Transverse colon (tissue), 4 donors: ENCODE data around the gene TPPP. TPM values are rescaled to one million over a fixed set of nuclear protein-coding genes. Genes with fewer than 3 reads are reported as not detected.

Source experiments
- DNase-seq: peaks from one replicate; pipeline ENCODE4 v3.0.0-alpha.2; 2019
- H3K27ac ChIP-seq, 4 donors: fragments of 200-600 bp; sonication (generic); 2 replicates each; pipeline ENCODE4 v1.5.1; 2016 to 2018; ENCODE audit warnings: inconsistent platforms in 4 of 4
- H3K27me3 ChIP-seq: fragments of 200-600 bp; sonication (generic); 2 replicates; pipeline ENCODE4 v1.5.1; 2017; ENCODE audit warnings: inconsistent platforms
- H3K36me3 ChIP-seq, 4 donors: fragments of 200-600 bp; sonication (generic); 2 replicates each; pipeline ENCODE4 v1.5.1; 2017 to 2019; ENCODE audit warnings: inconsistent platforms in 4 of 4
- H3K4me1 ChIP-seq, 4 donors: fragments of 200-600 bp; sonication (generic); 2 replicates each; pipeline ENCODE4 v1.5.1; 2017 to 2020; ENCODE audit warnings: inconsistent platforms in 4 of 4
- H3K4me3 ChIP-seq, 4 donors: fragments of 200-600 bp; sonication (generic); 1 replicate in 1 of 4; 2 replicates in 3 of 4; pipeline versions ENCODE4 v1.5.1 to v1.6.1; 2017 to 2019; ENCODE audit warnings: inconsistent platforms in 4 of 4
- H3K9me3 ChIP-seq, 2 donors: fragments of 200-600 bp; sonication (generic); 2 replicates each; pipeline ENCODE4 v1.5.1; 2017 to 2019; ENCODE audit warnings: inconsistent platforms in 2 of 2
- CTCF ChIP-seq, 5 experiments: fragments of 200-600 bp in 3 of 5; fragments of 450-650 bp in 2 of 5; sonication (generic) in 3 of 5; IDR thresholded peaks; 1 replicate in 2 of 5; 2 replicates in 3 of 5; pipeline ENCODE4 v1.5.1; 2016 to 2017; ENCODE audit warnings: antibody characterized with exemption in 5 of 5, inconsistent platforms in 3 of 5, mild to moderate bottlenecking in 2 of 5, moderate library complexity in 1 of 5
- EP300 ChIP-seq: sonication (generic); formaldehyde crosslinking; IDR thresholded peaks from one replicate; pipeline ENCODE4 v1.6.1; 2017; ENCODE audit warnings: antibody characterized with exemption, low read depth
- POLR2A ChIP-seq: fragments of 450-650 bp; IDR thresholded peaks from one replicate; pipeline ENCODE4 v1.6.1; 2016; ENCODE audit warnings: antibody characterized with exemption, mild to moderate bottlenecking, moderate library complexity
- POLR2AphosphoS5 ChIP-seq, 3 donors: sonication (generic); formaldehyde crosslinking; IDR thresholded peaks; one replicate each; pipeline ENCODE4 v1.6.1; 2016; ENCODE audit warnings: antibody characterized with exemption in 3 of 3
- WGBS, 2 donors: methylation state at CpG; one replicate each; pipeline ENCODE4 v1.1.5; 2018; ENCODE audit warnings: low coverage in 1 of 2; 5-methylcytosine and 5-hydroxymethylcytosine counted together
- in situ Hi-C, 4 donors: fragments of 200-750 bp; cut with MboI; loops; one replicate each; pipeline versions ENCODE4 v1.15.0 to v1.15.1; 2017; ENCODE audit warnings: low sequenced_read_pairs in 3 of 4, low pct_ligation_motif_present in 1 of 4, low pct_unique_long_range_greater_than_20kb in 1 of 4
- intact Hi-C: fragments of 100-400 bp; cut with DNase I; formaldehyde crosslinking; loops from one replicate; pipeline ENCODE4 v1.15.1; 2023; ENCODE audit warnings: low total_unique reads
- total RNA-seq, 4 donors: library from RNA; depleted of rRNA; stranded (reverse); fragments of >200 nt; gene quantifications; one replicate each; pipeline ENCODE4 v1.1.0, GENCODE V29; 2016

Gene TPPP
- total RNA-seq, 4 donors from 2014 or later, result 2.2 to 40.6 (median 4.1) TPM

GRCh38 chr5:668283-668995, 24.7 kb downstream of the TPPP start:
- intact Hi-C loops, result no loop called here
- Histone ChIP-seq H3K4me1 (peaks cover 26 to 34% (median 32%) of the 10 kb centered on the region in 4 donors), H3K9me3 (no peaks in the 10 kb centered on the region), H3K27ac (peak overlapping the region in 2 of 4 donors; percentile 5 to 15), H3K27me3 (no peaks in the 10 kb centered on the region), H3K36me3 (no peaks in the 10 kb centered on the region), H3K4me3 (no peak overlapping the region)
- in situ Hi-C loops, result loop anchor here in 2 of 4 donors (10.0 to 25.0 kb wide), 2 partner anchors 236 to 244 kb away; no protein-coding TSS in a partner anchor
- TF ChIP-seq CTCF (IDR thresholded peaks at IDR 0.05) (no peak), POLR2AphosphoS5 (IDR thresholded peaks at IDR 0.05) (no peak), EP300 (no peak), POLR2A (no peak)
- WGBS, 2 donors, result 89% methylated on average over 44 of the region's 44 CpGs; no CpG with 5 or more reads in 1 of the 2 donors
- DNase-seq, result no peak

DNA sequence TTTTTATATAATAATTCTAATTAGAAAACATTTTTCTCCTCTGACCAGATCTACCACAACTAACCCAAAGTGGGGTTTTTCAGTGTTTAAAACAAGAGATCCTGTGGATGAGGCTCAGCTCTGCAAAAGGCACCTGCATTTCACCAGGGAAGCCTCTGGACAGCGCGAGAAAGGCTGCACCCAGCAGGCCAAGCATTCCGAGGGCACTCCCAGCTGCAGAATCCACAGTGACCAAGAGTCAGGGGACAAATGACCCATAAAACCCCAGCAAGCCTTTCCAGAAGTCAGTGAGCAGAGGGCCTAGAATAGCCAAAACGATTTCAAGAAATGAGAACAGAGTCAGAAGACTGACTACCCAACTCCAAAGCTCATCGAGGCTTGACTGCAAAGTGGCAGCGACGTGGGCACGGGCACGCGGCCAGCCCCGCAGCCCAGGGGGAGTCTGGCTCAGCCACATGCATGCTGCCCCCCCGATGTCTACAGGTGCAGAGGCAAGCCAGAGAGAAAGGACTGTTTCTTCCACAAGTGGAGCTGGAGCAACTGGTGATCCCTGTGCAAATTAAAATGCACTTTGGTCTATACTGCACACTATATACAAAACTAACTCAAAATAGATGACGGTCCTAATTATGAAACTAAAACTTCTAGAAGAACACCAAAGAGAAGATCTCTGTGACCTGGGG, 26.2 kb downstream of the TPPP start:
- intact Hi-C loops (no loop called here), in situ Hi-C loops (loop anchor here in 2 of 4 donors (10.0 to 25.0 kb wide), 2 partner anchors 238 to 245 kb away; no protein-coding TSS in a partner anchor)
- H3K27ac ChIP-seq, result no peak overlapping the region
- no peak overlapping the region for H3K4me3 ChIP-seq
- H3K9me3 ChIP-seq, result no peaks in the 10 kb centered on the region
- no peak for TF ChIP-seq POLR2A
- no peak for TF ChIP-seq POLR2AphosphoS5 (IDR thresholded peaks at IDR 0.05)
- no peak for TF ChIP-seq CTCF (IDR thresholded peaks at IDR 0.05)
- TF ChIP-seq EP300, result no peak
- H3K4me1 ChIP-seq, result peaks cover 12 to 22% (median 18%) of the 10 kb centered on the region in 4 donors
- WGBS, 2 donors, result 95 to 100% methylated on average over 1 to 13 of the region's 13 CpGs
- no peaks in the 10 kb centered on the region for H3K36me3 ChIP-seq
- H3K27me3 ChIP-seq, result no peaks in the 10 kb centered on the region
- DNase-seq, result no peak

DNA sequence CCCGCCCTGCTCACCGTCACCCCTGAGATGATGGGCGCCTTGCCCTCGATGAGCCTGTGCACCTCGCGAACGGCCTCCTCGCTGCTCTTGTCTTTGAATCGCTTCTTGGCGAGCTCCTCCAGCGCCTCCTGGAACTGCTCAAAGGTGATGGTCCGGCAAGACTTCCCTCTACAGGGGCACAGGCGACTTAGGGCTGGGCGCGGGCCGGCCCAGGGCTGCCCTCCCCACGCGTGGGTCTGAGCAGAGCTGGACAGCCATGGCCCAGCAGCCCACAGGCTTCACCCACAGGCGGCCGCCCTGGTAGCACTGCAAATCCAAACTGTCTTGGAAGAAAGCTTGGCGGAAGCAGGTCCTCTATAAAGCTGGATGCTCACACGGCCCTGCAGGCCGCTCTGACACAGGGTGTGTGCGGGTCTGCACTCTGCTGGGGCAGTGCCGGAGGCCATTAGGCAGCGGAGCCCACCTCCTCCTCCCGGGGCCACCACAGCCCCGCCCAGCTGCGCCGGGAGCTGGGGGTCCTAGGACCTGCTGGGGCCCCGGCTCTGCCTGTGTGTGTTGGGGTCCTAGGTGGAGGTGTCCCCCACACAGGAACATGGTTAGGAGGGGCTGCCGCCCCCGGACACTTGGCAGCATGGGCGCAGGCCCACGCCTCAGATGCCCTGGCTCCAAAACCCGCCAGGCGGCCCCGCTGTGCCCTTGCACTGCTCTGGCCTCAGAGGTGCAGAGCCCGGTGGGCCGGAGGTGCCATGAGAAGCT, 27.0 kb downstream of the TPPP start:
- intact Hi-C loops, result no loop called here
- in situ Hi-C loops, result loop anchor here in 2 of 4 donors (10.0 to 25.0 kb wide), 2 partner anchors 239 to 246 kb away; no protein-coding TSS in a partner anchor
- no peak for DNase-seq
- no peak overlapping the region for H3K27ac ChIP-seq
- H3K9me3 ChIP-seq, result no peaks in the 10 kb centered on the region
- no peaks in the 10 kb centered on the region for H3K36me3 ChIP-seq
- H3K4me3 ChIP-seq, result no peak overlapping the region
- TF ChIP-seq CTCF (IDR thresholded peaks at IDR 0.05), result no peak
- TF ChIP-seq POLR2A, result no peak
- no peak for TF ChIP-seq POLR2AphosphoS5 (IDR thresholded peaks at IDR 0.05)
- no peak for TF ChIP-seq EP300
- WGBS, 2 donors, result 95% methylated on average over 26 of the region's 40 CpGs; no CpG with 5 or more reads in 1 of the 2 donors
- no peaks in the 10 kb centered on the region for H3K27me3 ChIP-seq
- H3K4me1 ChIP-seq, result peaks cover 6 to 14% (median 10%) of the 10 kb centered on the region in 4 donors
